Measurements from ENCODE around the gene PDZD2. TPM values are rescaled to one million over a fixed set of nuclear protein-coding genes. Genes with fewer than 3 reads are reported as not detected.

Gene PDZD2
- total and polyA plus RNA-seq, 11 donors: 28.3 to 116 (median 80.6) TPM

- Histone ChIP-seq H3K27ac (peak overlapping the region in 1 of 12 donors; percentile 13), H3K4me1 (peaks cover 0 to 34% (median 17%) of the 10 kb centered on the region in 12 donors), H3K36me3 (no peaks in the 10 kb centered on the region), H3K27me3 (no peaks in the 10 kb centered on the region), H3K9me3 (no peaks in the 10 kb centered on the region), H3K4me3 (no peak overlapping the region)
- intact Hi-C loops (cut with DNase I): no loop called here
- DNase-seq: no peak
- WGBS, 4 donors: 41 to 59% (median 52%) methylated on average over 6 of the region's 6 CpGs
- TF ChIP-seq POLR2A (IDR thresholded peaks at IDR 0.05): no peak
- TF ChIP-seq CTCF (IDR thresholded peaks at IDR 0.05): no peak
- ATAC-seq: peak in 3 of 4 donors; percentile 36 to 56 (median 48)
Measured at GRCh38 chr5:31711363-31711762, 72.4 kb downstream of the PDZD2 start.

- DNase-seq (no peak), ATAC-seq (peak in 3 of 4 donors; percentile 26 to 55 (median 36))
- intact Hi-C loops (cut with DNase I): no loop called here
- no peak overlapping the region for H3K4me3 ChIP-seq
- H3K27me3 ChIP-seq: no peaks in the 10 kb centered on the region
- H3K27ac ChIP-seq: peak overlapping the region in 5 of 12 donors; percentile 0 to 34 (median 24)
- H3K36me3 ChIP-seq: no peaks in the 10 kb centered on the region
- WGBS, 4 donors: 41 to 66% (median 58%) methylated on average over 10 of the region's 10 CpGs
- peaks cover 0 to 35% (median 17%) of the 10 kb centered on the region in 12 donors for H3K4me1 ChIP-seq
- H3K9me3 ChIP-seq: no peaks in the 10 kb centered on the region
- TF ChIP-seq POLR2A (IDR thresholded peaks at IDR 0.05) (no peak), CTCF (IDR thresholded peaks at IDR 0.05) (no peak)
Measured at GRCh38 chr5:31711935-31712592, 73.1 kb downstream of the PDZD2 start.

- DNase-seq (no peak), ATAC-seq (peak in 1 of 4 donors; percentile 31)
- Histone ChIP-seq H3K27ac (no peak overlapping the region), H3K9me3 (no peaks in the 10 kb centered on the region), H3K4me1 (peaks cover 0 to 25% (median 8%) of the 10 kb centered on the region in 12 donors), H3K27me3 (no peaks in the 10 kb centered on the region), H3K36me3 (no peaks in the 10 kb centered on the region), H3K4me3 (no peak overlapping the region)
- TF ChIP-seq CTCF (IDR thresholded peaks at IDR 0.05) (no peak), POLR2A (IDR thresholded peaks at IDR 0.05) (no peak)
- WGBS, 4 donors: 63 to 82% (median 79%) methylated on average over 7 of the region's 7 CpGs
- intact Hi-C loops (cut with DNase I): no loop called here
Measured at GRCh38 chr5:31717561-31717960, 78.6 kb downstream of the PDZD2 start.

GRCh38 chr5:31720004-31720403 is 81.1 kb downstream of the PDZD2 start:
- WGBS, 4 donors: 87 to 94% (median 93%) methylated on average over 1 of the region's 1 CpG
- ATAC-seq (peak in 2 of 4 donors; percentile 19 to 31), DNase-seq (no peak)
- Histone ChIP-seq H3K27me3 (no peaks in the 10 kb centered on the region), H3K4me1 (peaks cover 0 to 14% (median 6%) of the 10 kb centered on the region in 12 donors), H3K4me3 (no peak overlapping the region), H3K9me3 (no peaks in the 10 kb centered on the region), H3K36me3 (no peaks in the 10 kb centered on the region), H3K27ac (no peak overlapping the region)
- intact Hi-C loops (cut with DNase I): loop anchor here in 1 of 10 donors (10.0 kb wide), 1 partner anchor 85 kb away; the partner anchor contains the start of gene PDZD2
- no peak for TF ChIP-seq CTCF (IDR thresholded peaks at IDR 0.05)

All from heart left ventricle (tissue), 16 donors.